AG09309 (cell line): Measurements from ENCODE around the gene NEURL2.

Source experiments
- DNase-seq: peaks from one replicate; pipeline ENCODE4 v3.0.0-alpha.2; 2010; ENCODE audit warnings: low read depth
- H3K4me3 ChIP-seq: 2 replicates; pipeline ENCODE4 v1.5.1; 2011; ENCODE audit warnings: mild to moderate bottlenecking, low read depth, low read length, moderate library complexity; ENCODE audit not compliant: control insufficient read depth
- TF ChIP-seq, protein P1 (sequence below): IDR thresholded peaks from 2 replicates; pipeline ENCODE4 v1.5.1; 2011; ENCODE audit warnings: mild to moderate bottlenecking, low read depth, low read length, inconsistent platforms; ENCODE audit not compliant: insufficient read depth, control insufficient read depth; ENCODE audit errors: missing control alignments

Gene NEURL2, protein sequence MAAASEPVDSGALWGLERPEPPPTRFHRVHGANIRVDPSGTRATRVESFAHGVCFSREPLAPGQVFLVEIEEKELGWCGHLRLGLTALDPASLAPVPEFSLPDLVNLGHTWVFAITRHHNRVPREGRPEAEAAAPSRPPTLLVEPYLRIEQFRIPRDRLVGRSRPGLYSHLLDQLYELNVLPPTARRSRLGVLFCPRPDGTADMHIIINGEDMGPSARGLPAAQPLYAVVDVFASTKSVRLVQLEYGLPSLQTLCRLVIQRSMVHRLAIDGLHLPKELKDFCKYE

DNA sequence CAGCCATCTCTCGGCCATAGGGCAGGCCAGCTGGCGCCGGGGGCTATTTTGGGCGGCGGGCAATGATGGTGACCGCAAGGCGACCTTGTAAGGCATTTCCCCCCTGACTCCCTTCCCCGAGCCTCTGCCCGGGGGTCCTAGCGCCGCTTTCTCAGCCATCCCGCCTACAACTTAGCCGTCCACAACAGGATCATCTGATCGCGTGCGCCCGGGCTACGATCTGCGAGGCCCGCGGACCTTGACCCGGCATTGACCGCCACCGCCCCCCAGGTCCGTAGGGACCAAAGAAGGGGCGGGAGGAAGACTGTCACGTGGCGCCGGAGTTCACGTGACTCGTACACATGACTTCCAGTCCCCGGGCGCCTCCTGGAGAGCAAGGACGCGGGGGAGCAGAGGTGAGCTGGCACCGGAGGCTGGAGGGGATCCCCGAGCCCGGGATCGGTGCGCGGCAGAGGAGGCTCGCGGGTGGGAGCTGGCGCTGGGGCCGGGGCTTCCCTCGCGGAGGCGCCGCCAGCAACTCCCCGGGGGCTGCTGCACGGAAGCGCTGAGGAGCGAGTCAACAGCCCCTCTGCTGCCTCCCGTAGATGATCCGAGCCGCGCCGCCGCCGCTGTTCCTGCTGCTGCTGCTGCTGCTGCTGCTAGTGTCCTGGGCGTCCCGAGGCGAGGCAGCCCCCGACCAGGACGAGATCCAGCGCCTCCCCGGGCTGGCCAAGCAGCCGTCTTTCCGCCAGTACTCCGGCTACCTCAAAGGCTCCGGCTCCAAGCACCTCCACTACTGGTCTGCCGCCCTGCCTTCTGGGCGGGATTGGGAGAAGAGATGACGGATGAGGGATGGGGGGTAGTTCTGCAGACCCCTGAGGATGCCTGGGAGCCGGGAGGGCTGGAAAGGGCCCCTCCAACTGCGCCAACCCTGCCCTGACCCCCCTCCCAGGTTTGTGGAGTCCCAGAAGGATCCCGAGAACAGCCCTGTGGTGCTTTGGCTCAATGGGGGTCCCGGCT lies at the start of gene NEURL2, which contains the start of gene CTSA:
Gene NEURL2, minus strand, starts transcription at position 224 of the 999 bp plus-strand sequence. Its CDS starts 217 bp downstream, at position 7.
Gene CTSA, plus strand, starts transcription at position 351 of the 999 bp plus-strand sequence. Its CDS starts 234 bp downstream, at position 585.
- peak; percentile 62 for DNase-seq
- TF ChIP-seq, protein P1, sequence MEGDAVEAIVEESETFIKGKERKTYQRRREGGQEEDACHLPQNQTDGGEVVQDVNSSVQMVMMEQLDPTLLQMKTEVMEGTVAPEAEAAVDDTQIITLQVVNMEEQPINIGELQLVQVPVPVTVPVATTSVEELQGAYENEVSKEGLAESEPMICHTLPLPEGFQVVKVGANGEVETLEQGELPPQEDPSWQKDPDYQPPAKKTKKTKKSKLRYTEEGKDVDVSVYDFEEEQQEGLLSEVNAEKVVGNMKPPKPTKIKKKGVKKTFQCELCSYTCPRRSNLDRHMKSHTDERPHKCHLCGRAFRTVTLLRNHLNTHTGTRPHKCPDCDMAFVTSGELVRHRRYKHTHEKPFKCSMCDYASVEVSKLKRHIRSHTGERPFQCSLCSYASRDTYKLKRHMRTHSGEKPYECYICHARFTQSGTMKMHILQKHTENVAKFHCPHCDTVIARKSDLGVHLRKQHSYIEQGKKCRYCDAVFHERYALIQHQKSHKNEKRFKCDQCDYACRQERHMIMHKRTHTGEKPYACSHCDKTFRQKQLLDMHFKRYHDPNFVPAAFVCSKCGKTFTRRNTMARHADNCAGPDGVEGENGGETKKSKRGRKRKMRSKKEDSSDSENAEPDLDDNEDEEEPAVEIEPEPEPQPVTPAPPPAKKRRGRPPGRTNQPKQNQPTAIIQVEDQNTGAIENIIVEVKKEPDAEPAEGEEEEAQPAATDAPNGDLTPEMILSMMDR = peak; percentile 4
- H3K4me3 ChIP-seq = peak within 1 kb of the TSS; percentile 65

DNA sequence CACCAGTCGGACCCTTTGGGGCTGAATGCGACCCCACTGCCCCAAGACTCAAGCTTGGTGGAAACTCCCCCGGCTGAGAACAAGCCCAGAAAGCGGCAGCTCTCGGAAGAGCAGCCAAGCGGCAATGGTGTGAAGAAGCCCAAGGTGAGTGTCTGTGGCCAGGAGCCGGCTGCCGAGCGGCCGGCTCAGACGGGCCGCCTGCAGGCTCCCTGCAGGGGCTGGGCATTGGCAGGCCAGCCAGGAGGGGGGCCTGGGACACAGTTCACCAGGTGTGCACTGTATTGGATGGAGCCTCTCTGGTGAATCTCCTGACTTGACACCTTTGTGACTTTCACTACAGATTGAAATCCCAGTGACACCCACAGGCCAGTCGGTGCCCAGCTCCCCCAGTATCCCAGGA lies 49.5 kb upstream of the NEURL2 start:
- DNase-seq = no peak
- TF ChIP-seq, protein P1 = no peak

DNA sequence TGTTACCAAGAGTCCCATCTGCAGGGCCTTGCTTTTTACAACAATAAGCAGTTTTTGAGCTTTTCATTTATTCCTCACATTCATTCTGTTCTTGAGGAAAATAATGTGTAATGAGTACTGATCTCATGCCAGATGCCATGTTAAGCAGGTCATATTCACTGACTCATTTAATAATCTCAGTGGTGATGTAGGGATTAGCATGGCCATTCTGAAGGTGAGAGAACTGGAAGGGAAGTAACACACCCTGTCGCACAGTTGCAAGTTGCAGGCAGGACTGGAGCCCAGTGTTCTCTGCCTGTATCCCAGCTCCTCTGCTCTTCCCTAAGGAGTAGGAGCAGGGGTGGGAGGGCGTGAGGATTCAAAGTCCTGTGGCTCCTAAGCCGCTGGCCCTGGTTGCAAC lies 49.0 kb upstream of the NEURL2 start:
- H3K4me3 ChIP-seq = no peak overlapping the region
- no peak for DNase-seq
- TF ChIP-seq, protein P1 = no peak

More for the DNA sequence above, 49.5 kb upstream of the NEURL2 start:
- no peak overlapping the region for H3K4me3 ChIP-seq

DNA sequence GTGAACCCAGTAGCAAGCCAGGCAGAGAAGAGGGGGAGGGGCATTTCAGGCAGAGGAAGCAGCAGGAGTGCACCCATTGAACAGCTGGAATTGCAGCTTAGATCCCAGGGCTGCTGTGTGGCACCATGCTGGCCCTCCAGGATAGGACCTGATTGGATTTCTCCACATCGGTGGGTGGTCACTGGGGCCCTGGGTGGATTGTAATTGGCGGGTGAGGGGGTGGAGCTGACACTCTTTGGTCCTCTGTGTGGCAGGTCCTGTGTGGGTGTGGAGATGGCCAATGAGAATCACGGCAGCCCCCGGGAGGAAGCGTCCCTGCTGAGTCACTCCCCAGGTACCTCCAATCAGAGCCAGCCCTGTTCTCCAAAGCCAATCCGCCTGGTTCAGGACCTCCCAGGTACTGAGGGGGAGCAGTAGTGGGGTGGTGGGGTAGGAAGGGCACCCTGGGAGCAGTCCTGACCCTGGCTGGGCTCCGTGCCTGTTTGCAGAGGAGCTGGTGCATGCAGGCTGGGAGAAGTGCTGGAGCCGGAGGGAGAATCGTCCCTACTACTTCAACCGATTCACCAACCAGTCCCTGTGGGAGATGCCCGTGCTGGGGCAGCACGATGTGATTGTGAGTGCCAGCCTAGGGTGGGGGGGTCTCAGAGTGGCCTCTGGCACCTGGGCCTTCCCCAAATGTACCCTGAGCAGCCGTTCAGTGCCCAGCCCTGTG lies 47.9 kb upstream of the NEURL2 start:
- TF ChIP-seq, protein P1 = no peak
- no peak for DNase-seq
- H3K4me3 ChIP-seq = no peak overlapping the region

DNA sequence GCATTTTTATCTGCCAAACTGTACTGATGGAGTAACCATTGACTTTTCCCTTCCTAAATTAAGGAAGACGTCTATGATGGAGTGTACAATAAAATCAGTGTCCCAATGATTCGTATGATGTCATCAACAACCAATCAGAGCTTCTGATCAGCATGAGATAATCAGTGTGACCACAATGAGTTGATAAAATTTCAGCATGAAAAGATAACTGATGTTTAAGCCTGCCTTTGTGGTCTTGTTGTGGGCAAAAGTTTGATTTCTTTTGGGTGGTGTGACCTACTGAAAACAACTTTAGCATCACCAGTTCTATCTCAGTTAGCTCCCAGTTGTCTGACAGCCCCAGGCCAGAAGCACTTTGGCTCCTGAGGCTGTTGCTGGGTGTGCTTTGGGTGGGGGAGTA lies 46.8 kb upstream of the NEURL2 start:
- H3K4me3 ChIP-seq = no peak overlapping the region
- DNase-seq = no peak
- TF ChIP-seq, protein P1 = no peak
